Activated naive CD8-positive, alpha-beta T cell treated with anti-CD3 and anti-CD28 coated beads for 36 hours (primary cell): ENCODE results near the gene CSNK1A1. TPM values are rescaled to one million over a fixed set of nuclear protein-coding genes. Genes with fewer than 3 reads are reported as not detected.
"Not testable (repeated sequence)": the region's sequence is repeated elsewhere in the genome, so short reads cannot be mapped to it uniquely, and the experiment has no call there.

Experiments
- DNase-seq: peaks from one replicate; pipeline ENCODE4 v3.0.0; 2021
- H3K27ac Mint-ChIP-seq: one replicate; pipeline ENCODE4 v1.8.0; 2022; ENCODE audit warnings: mild to moderate bottlenecking, moderate library complexity, mixed read lengths
- H3K27me3 Mint-ChIP-seq: one replicate; pipeline ENCODE4 v1.8.0; 2022; ENCODE audit warnings: mild to moderate bottlenecking, mixed read lengths
- H3K36me3 Mint-ChIP-seq: one replicate; pipeline ENCODE4 v1.8.0; 2021; ENCODE audit warnings: mild to moderate bottlenecking, mixed read lengths
- H3K4me1 Mint-ChIP-seq: one replicate; pipeline ENCODE4 v1.8.0; 2021; ENCODE audit warnings: mixed read lengths
- H3K4me3 Mint-ChIP-seq: one replicate; pipeline ENCODE4 v1.8.0; 2022; ENCODE audit warnings: mild to moderate bottlenecking, moderate library complexity, mixed read lengths
- H3K9me3 Mint-ChIP-seq: one replicate; pipeline ENCODE4 v1.8.0; 2022; ENCODE audit warnings: mixed read lengths
- total RNA-seq, 2 experiments: library from RNA; stranded (reverse); gene quantifications; one replicate each; pipeline ENCODE4 v1.2.3, GENCODE V29; 2021

The CSNK1A1 gene
- 100 to 1,000 TPM; 182 to 185 TPM for total RNA-seq

DNA sequence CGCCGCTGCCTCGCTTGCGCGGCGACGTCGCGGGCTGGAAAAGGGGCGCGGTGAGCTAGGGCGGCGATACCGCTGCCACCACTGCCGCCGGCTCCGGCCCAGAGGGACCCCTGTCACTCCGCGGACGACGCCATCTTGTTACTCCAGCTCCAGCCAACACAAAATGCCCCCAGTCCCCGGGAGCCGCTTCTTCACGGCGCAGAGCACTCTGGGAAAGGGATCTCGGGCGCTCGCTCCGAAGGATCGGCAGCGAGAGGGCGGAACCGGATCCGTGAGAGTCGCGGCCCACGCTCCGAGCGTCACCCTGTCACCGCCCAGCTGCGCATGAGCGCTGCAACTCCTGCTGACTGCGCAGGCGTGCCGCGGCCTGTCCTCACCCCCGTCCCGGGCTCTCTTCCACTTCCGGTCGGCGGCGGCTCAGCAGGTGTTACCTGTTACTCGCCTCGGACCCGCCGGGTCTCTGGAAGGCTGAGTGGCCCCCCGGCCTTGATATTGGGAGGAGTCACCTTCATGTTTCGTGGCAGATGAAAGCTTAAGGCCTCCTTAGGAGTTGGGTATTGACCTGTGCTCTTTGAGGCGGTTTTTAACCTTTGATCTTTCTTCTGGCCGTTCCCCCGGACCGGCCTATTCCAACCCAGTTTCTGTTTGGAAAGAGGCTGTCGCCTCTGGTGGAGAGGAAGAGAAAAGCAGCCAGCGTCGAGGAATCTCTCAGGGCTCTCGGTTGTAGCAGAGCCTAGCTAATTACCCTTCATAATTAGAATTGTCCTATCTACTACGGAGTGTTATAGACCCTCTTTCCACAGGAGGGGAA is at the start of gene CSNK1A1:
TSS of gene CSNK1A1 (minus strand) at position 213 of the 811 bp plus-strand sequence. CDS start 475 bp downstream, outside the sequence.
- DNase-seq, result peak; percentile 100
- H3K4me1 Mint-ChIP-seq, result peaks cover 26% of the 10 kb centered on the region
- no peaks in the 10 kb centered on the region for H3K9me3 Mint-ChIP-seq
- H3K4me3 Mint-ChIP-seq, result peak within 1 kb of the TSS; percentile 97
- peaks cover 36% of the 10 kb centered on the region for H3K36me3 Mint-ChIP-seq
- H3K27me3 Mint-ChIP-seq, result no peaks in the 10 kb centered on the region
- peak within 1 kb of the TSS; percentile 94 for H3K27ac Mint-ChIP-seq

DNA sequence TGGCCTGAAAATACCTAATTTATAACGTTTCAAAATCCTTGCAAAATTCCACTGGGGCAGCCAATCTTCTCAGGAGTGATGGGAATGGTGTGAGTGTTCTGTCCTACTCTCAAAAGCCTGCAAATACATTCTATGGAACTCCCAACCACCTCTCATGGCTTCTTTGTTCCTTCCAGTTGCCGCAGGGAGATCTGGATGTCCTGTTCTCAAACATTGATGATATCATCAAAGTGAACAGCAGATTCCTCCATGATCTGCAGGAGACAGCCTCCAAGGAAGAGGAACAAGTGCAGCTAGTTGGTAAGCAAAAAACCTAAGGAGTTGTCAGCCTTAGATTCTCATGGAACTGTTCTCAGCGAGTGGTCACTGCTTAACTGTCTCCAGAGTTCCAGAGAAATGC is 49.7 kb upstream of the CSNK1A1 start:
- H3K27me3 Mint-ChIP-seq, result no peaks in the 10 kb centered on the region
- DNase-seq, result no peak

DNA sequence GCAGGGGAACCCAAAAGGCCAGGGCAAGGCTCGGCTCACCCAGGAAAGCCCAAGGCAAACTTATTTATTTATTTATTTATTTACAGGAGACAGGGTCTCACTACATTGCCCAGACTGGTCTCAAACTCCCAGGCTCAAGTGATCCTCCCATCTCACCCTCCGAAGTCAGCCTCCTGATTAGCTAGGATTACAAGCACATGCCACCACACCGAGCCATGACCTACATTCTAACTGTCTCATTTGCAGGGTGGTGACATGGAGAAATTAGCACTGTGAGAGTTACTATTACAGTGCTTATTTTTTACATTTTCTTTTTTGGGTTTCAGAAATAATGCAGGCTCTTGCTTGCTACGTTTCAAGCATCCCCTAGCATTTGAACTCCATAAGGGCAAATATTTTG is 48.1 kb upstream of the CSNK1A1 start:
- no peaks in the 10 kb centered on the region for H3K9me3 Mint-ChIP-seq
- H3K27me3 Mint-ChIP-seq, result peaks cover under 1% of the 10 kb centered on the region
- no peak overlapping the region for H3K27ac Mint-ChIP-seq
- no peaks in the 10 kb centered on the region for H3K36me3 Mint-ChIP-seq
- no peak for DNase-seq
- H3K4me1 Mint-ChIP-seq, result no peaks in the 10 kb centered on the region
- H3K4me3 Mint-ChIP-seq, result no peak overlapping the region

More for the DNA sequence above, 49.7 kb upstream of the CSNK1A1 start:
- no peaks in the 10 kb centered on the region for H3K36me3 Mint-ChIP-seq
- no peak overlapping the region for H3K27ac Mint-ChIP-seq
- H3K4me3 Mint-ChIP-seq, result no peak overlapping the region
- no peaks in the 10 kb centered on the region for H3K9me3 Mint-ChIP-seq
- H3K4me1 Mint-ChIP-seq, result no peaks in the 10 kb centered on the region

DNA sequence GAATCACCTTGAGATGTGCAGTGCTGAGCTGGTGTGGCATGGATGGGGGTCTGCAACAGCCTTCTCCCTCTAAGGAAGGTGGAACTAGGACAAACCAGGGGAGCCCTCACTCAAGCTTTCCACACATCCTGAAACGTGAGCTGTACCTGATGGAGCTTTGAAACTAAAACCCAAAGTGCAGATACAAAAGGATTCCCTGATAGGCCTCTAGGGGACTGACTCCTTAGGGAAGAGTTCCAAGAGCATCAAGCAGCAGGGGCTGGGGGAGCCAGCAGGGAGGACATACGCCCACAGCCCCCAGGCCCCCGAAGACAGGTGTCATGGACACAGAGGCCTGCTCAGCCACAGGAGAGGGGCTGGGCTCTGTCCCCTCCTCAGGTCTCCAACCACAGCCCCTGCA is 47.7 kb upstream of the CSNK1A1 start:
- no peak overlapping the region for H3K27ac Mint-ChIP-seq
- no peak for DNase-seq

DNA sequence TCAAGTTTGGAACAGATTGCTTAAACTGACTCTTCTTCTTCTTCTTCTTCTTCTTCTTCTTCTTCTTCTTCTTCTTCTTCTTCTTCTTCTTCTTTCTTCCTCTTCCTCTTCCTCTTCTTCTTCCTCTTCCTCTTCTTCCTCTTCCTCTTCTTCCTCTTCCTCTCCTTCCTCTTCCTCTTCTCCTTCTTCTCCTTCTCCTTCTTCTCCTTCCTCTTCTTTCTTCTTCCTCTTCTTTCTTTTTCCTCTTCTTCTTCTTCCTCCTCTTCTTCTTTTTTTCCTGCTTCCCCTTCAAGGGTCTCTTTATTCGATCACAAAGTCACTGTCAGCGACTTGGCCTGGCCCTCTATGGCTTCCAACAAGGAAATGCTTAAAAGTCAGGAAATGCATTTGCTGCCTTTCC is 47.0 kb upstream of the CSNK1A1 start:
- not testable (repeated sequence) for H3K9me3 Mint-ChIP-seq, H3K27me3 Mint-ChIP-seq, H3K4me3 Mint-ChIP-seq, H3K4me1 Mint-ChIP-seq, H3K36me3 Mint-ChIP-seq, DNase-seq, H3K27ac Mint-ChIP-seq

More for the DNA sequence above, 47.7 kb upstream of the CSNK1A1 start:
- H3K9me3 Mint-ChIP-seq, result no peaks in the 10 kb centered on the region
- H3K36me3 Mint-ChIP-seq, result no peaks in the 10 kb centered on the region
- H3K27me3 Mint-ChIP-seq, result peaks cover 4% of the 10 kb centered on the region
- no peak overlapping the region for H3K4me3 Mint-ChIP-seq
- no peaks in the 10 kb centered on the region for H3K4me1 Mint-ChIP-seq

DNA sequence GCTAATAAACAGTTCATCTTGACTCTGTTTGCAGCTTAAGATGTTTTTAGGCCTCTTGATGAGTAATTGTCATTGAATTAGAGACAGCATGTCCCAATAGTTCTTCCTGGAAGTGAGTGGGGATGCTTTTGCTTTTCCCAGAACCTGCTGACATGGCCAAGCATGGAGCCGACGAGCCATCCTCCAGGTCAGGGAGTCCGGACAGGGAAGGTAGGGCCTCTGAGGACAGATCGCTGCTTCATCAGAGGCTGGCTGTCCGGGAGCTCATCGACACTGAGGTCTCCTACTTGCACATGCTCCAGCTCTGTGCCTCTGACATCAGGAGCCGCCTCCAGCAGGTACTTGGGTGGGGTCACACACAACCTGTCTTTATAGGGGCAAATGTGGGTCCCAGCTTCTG is 46.4 kb upstream of the CSNK1A1 start:
- Mint-ChIP-seq H3K4me1 (no peaks in the 10 kb centered on the region), H3K36me3 (no peaks in the 10 kb centered on the region), H3K27me3 (peaks cover 4% of the 10 kb centered on the region), H3K9me3 (no peaks in the 10 kb centered on the region), H3K4me3 (no peak overlapping the region), H3K27ac (no peak overlapping the region)
- no peak for DNase-seq

DNA sequence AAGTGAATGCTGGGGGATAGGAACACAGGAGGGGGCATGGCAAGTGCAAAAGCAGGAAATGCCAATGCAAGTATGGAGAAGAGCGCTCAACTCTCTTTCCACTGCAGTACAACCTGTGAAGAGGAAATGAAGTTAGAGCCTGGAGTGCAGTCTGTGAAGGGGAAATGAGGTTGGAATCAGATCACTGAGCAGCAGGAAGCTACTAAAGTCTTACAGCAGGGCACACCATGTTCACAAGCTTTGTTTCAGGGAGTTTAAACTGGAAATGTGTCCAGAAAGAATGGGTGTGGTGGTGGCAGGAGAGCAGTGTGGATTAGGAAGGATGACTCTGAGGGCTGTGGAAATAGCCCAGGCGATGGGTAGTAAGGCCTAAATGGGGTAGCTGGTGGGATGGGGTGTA is 45.5 kb upstream of the CSNK1A1 start:
- Mint-ChIP-seq H3K4me1 (no peaks in the 10 kb centered on the region), H3K9me3 (no peaks in the 10 kb centered on the region), H3K27me3 (peaks cover 4% of the 10 kb centered on the region), H3K4me3 (no peak overlapping the region), H3K36me3 (no peaks in the 10 kb centered on the region), H3K27ac (no peak overlapping the region)
- DNase-seq, result no peak

DNA sequence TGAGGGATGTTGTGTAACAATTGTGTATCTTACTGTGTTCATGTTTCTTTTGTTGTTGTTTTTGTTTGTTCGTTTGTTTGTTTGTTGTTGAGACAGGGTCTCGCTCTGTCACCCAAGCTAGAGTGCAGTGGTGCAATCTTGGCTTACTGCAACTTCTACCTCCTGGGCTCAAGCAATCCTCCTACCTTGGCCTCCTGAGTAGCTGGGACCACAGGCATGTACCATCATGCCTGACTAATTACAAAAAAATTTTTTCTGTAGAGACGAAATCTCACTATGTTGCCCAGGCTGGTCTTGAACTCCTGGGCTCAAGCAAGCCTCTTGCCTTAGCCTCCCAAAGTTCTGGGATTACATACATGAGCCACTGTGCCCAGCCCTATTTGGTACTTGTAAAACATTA is 43.9 kb upstream of the CSNK1A1 start:
- not testable (repeated sequence) for DNase-seq, H3K4me3 Mint-ChIP-seq, H3K27ac Mint-ChIP-seq, H3K36me3 Mint-ChIP-seq, H3K4me1 Mint-ChIP-seq, H3K27me3 Mint-ChIP-seq, H3K9me3 Mint-ChIP-seq

DNA sequence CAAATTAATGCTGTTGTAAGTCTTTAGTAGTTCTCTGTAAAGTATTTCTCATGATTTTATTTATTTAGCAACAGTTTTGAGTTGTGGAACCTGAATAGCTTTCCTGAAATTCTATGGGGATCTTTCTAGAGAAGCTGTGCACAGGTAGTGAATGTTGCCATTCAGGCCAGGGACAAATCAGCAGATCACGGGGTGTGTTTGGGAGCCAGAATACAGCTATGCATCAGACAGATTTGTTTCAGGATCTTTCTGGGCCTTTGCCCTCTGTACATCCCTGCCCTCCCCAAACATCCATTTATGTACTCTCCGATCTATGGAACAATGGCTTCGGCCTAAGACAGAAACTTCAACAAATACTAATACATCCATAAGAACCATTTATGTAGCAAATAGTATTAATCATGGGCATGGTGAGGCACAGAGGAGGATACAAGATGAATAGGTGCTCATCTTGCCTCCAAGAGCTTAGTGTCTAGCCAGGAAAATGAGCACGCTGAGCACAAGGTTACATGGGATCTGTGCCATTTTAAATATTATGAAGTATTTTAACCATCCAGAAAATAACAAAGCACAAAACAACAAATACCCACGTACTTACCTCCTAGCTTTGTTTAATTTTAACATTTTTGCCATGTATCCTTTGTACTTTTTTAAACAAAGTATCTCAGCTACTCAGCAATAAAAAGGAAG is 43.1 kb upstream of the CSNK1A1 start:
- H3K36me3 Mint-ChIP-seq, result no peaks in the 10 kb centered on the region

DNA sequence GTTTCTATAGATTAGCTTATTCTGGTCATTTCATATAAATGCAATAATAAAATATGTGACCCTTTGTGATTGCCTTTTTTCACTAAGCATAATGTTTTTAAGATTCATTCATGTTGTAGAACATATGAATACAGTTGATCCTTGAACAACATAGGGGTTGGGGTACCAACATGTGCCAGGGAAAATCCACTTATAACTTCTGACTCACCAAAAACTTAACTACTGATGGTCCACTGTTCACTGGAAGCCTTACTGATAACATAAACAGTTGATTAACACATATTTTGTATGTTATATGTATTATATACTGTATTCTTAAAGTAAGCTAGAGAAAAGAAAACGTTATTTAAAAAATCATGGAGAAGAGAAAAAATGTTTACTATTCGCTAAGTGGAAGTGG is 42.1 kb upstream of the CSNK1A1 start:
- no peaks in the 10 kb centered on the region for H3K4me1 Mint-ChIP-seq
- no peaks in the 10 kb centered on the region for H3K36me3 Mint-ChIP-seq
- no peak overlapping the region for H3K4me3 Mint-ChIP-seq
- peaks cover 4% of the 10 kb centered on the region for H3K27me3 Mint-ChIP-seq
- no peaks in the 10 kb centered on the region for H3K9me3 Mint-ChIP-seq
- DNase-seq, result no peak
- H3K27ac Mint-ChIP-seq, result no peak overlapping the region

More for the DNA sequence above, 43.1 kb upstream of the CSNK1A1 start:
- H3K27ac Mint-ChIP-seq, result no peak overlapping the region
- no peak overlapping the region for H3K4me3 Mint-ChIP-seq
- no peaks in the 10 kb centered on the region for H3K9me3 Mint-ChIP-seq
- H3K4me1 Mint-ChIP-seq, result no peaks in the 10 kb centered on the region
- H3K27me3 Mint-ChIP-seq, result peaks cover 4% of the 10 kb centered on the region
- no peak for DNase-seq

DNA sequence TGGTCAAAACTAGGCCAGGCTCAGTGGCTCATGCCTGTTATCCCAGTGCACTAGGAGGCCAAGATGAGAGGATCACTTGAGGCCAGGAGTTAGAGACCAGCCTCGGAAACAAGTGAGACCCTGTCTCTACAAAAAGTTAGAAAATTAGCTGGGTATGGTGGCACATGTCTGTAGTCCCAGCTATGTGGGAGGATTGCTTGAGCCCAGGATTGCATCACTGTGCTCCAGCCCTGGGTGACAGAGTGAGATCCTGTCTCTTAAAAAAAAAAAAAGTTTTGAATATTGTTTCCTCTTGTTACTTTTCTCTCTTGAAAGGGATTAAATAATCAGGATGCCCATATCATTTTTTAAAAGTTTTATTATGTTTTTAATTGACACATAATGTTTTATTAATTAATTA is 37.7 kb upstream of the CSNK1A1 start:
- no peaks in the 10 kb centered on the region for H3K36me3 Mint-ChIP-seq
- peaks cover 6% of the 10 kb centered on the region for H3K4me1 Mint-ChIP-seq
- H3K27ac Mint-ChIP-seq, result no peak overlapping the region
- H3K9me3 Mint-ChIP-seq, result no peaks in the 10 kb centered on the region
- DNase-seq, result no peak
- no peaks in the 10 kb centered on the region for H3K27me3 Mint-ChIP-seq
- no peak overlapping the region for H3K4me3 Mint-ChIP-seq

DNA sequence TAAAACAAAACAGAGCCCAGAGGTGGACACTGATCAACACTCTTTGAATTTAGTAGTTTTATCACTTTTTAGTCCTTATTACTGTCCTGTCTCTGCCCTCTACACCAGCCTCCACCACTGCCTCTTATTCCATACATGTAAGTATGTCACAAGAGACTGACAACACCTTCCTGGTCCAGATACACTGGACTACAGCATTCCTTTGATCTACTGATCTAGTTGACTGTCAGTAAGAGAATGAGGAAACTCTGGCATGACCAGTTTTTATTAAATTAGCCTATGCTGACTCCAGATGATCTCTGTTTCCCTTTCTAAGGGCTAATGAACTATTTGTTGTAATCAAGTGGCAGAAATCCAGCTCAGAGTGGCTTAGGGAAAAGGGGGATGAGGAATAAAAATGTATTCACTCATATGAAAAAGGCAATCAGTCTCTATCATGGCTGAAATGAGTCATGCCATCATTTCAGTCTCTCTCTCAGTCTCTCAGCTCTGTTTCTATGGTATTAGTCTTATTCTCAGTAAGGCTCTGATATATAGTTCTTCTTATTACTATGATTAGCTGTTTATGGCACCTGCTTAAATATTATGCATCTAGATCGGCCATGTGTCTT is 35.6 kb upstream of the CSNK1A1 start:
- no peaks in the 10 kb centered on the region for H3K36me3 Mint-ChIP-seq
- no peaks in the 10 kb centered on the region for H3K9me3 Mint-ChIP-seq
- peaks cover 6% of the 10 kb centered on the region for H3K4me1 Mint-ChIP-seq
- no peak overlapping the region for H3K4me3 Mint-ChIP-seq
- no peak for DNase-seq
- peaks cover 3% of the 10 kb centered on the region for H3K27me3 Mint-ChIP-seq
- H3K27ac Mint-ChIP-seq, result no peak overlapping the region

DNA sequence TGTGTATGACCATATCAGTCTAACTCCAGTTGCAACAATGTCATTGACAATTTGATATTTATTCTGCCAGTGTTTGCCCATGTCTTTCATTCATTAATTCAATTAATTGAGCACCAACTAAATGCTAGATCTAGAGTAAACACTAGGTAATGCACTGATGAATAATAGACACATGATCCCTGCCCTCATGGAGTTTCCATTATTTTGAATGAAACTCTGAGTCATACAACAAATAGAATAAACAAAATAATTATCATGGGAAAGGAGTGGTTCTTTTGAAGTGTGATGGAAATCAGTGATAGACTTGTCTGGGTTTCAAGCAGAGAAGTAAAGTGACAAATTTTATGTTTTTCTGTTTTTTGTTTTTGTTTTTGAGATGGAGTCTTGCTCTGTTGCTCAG is 34.7 kb upstream of the CSNK1A1 start:
- Mint-ChIP-seq H3K27me3 (peaks cover 3% of the 10 kb centered on the region), H3K27ac (no peak overlapping the region), H3K9me3 (no peaks in the 10 kb centered on the region), H3K4me1 (peaks cover 11% of the 10 kb centered on the region), H3K4me3 (no peak overlapping the region), H3K36me3 (no peaks in the 10 kb centered on the region)
- no peak for DNase-seq

DNA sequence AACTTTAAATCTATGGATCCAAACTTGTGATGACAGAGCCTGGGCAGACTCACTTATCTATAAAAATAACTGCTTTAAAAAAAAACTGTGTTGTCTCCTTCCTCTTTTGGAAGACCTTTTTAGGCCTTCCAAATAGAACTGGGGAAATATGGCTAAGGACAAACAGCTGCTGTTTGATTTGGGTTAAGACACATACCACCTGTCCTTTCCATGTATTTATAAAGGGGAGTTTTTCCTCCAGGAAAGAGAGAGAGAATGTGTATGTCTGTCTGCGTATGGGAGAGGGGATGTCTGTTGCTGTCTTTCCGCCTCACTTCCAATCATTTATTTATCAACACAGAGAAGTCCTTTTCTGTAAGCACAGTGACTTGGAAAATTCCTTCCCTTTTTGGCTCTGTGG is 32.9 kb upstream of the CSNK1A1 start:
- Mint-ChIP-seq H3K27me3 (peaks cover 9% of the 10 kb centered on the region), H3K36me3 (no peaks in the 10 kb centered on the region), H3K9me3 (no peaks in the 10 kb centered on the region), H3K4me3 (no peak overlapping the region), H3K4me1 (peaks cover 18% of the 10 kb centered on the region), H3K27ac (no peak overlapping the region)
- DNase-seq, result no peak

DNA sequence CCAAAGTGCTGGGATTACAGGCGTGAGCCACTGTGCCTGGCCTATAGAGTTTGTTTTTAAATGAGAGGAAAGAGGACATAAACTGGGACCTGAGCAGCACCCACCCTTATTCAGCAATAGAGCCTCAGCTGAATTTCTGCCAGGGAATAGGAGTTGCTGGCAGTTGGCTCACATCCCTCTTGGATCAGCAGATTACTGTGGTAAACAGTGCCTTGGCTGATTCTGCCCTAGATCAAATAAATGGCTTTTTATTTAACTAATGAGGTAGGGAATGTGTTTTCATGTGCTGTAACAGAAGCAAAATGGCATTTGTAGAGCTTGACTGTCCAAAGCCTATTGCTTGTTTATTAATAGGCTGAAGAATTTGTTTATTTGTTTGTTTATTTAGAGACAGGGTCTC is 32.2 kb upstream of the CSNK1A1 start:
- H3K4me3 Mint-ChIP-seq, result no peak overlapping the region
- no peaks in the 10 kb centered on the region for H3K9me3 Mint-ChIP-seq
- DNase-seq, result no peak
- H3K27me3 Mint-ChIP-seq, result peaks cover 9% of the 10 kb centered on the region
- no peaks in the 10 kb centered on the region for H3K36me3 Mint-ChIP-seq
- H3K4me1 Mint-ChIP-seq, result peaks cover 18% of the 10 kb centered on the region
- no peak overlapping the region for H3K27ac Mint-ChIP-seq
